AG10803 (cell line): Measurements from ENCODE around the gene MAGI1.

Experiments
- DNase-seq: peaks from one replicate; pipeline ENCODE4 v3.0.0; 2010; ENCODE audit warnings: low read depth
- H3K4me3 ChIP-seq: 2 replicates; pipeline ENCODE4 v1.5.1; 2011; ENCODE audit warnings: mild to moderate bottlenecking, low read length, control low read depth
- TF ChIP-seq, protein P1 (sequence below): conservative IDR thresholded peaks from 2 replicates; pipeline ENCODE4 v1.5.1; 2011; ENCODE audit warnings: mild to moderate bottlenecking, low read length, control low read depth, inconsistent platforms

Gene MAGI1

DNA sequence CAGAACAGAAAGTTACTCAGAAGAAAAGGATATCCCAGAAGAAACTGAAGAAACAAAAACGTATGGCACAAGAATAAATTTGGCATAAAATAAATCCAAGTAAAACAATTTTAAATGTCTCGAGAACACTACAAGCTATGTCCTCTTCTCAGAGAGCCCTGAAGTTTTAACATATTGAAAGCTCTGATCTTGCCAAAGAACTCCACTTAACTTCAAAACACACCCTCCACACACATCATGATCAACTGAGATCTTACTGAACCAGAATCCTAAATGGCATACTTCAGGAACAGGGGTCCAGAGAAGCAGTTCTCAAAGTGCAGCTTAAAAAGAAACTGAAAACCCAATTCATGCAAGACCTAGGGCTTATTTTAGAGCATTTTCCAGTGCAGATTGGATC, 194.3 kb downstream of the MAGI1 start:
- no peak overlapping the region for H3K4me3 ChIP-seq
- TF ChIP-seq, protein P1, sequence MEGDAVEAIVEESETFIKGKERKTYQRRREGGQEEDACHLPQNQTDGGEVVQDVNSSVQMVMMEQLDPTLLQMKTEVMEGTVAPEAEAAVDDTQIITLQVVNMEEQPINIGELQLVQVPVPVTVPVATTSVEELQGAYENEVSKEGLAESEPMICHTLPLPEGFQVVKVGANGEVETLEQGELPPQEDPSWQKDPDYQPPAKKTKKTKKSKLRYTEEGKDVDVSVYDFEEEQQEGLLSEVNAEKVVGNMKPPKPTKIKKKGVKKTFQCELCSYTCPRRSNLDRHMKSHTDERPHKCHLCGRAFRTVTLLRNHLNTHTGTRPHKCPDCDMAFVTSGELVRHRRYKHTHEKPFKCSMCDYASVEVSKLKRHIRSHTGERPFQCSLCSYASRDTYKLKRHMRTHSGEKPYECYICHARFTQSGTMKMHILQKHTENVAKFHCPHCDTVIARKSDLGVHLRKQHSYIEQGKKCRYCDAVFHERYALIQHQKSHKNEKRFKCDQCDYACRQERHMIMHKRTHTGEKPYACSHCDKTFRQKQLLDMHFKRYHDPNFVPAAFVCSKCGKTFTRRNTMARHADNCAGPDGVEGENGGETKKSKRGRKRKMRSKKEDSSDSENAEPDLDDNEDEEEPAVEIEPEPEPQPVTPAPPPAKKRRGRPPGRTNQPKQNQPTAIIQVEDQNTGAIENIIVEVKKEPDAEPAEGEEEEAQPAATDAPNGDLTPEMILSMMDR = no peak
- no peak for DNase-seq

- no peak overlapping the region for H3K4me3 ChIP-seq
- no peak for DNase-seq
- TF ChIP-seq, protein P1 = no peak
Measured at GRCh38 chr3:65843732-65844131, 195.0 kb downstream of the MAGI1 start.

GRCh38 chr3:65837604-65838003, 201.1 kb downstream of the MAGI1 start:
- no peak overlapping the region for H3K4me3 ChIP-seq
- DNase-seq = no peak
- TF ChIP-seq, protein P1 = no peak

GRCh38 chr3:65836047-65836446, 202.7 kb downstream of the MAGI1 start:
- DNase-seq = peak; percentile 30
- H3K4me3 ChIP-seq = no peak overlapping the region
- TF ChIP-seq, protein P1 = no peak

GRCh38 chr3:65833761-65834505, 204.8 kb downstream of the MAGI1 start:
- peak; percentile 74 for DNase-seq

DNA sequence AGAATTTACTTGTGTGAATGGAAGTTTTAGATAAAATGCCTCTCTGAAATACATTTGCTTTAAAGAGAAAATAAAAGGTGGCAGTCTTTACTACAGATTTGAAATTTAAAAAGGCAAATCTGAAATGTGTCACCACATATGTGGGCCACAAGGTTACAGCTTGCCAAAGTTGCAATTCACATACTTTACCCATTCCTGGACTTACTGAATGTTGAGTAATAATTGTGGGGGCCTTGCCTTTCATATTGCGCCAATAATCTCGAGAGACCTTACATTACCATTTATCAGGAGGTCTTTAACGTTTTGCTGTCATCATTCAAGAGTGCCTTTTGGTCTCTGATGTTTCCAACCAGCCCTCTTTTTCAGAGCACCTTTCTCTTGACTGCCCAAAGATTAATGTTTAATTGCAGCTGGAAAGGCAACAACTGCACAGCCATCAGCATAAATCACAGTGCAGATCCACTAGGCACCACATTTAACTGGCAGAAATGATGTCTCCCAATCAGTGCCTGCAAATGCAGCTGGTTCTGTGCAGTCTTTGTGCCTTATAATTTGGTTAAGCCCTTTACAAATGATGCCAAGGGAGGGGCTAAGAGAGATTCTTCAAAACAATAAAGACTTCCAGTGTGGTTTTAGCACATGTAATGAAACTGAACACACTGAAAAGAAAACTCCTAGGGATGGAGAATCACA, 206.8 kb downstream of the MAGI1 start:
- no peak overlapping the region; the same call in 1 of the 2 replicates for H3K4me3 ChIP-seq
- DNase-seq = peak; percentile 90
- TF ChIP-seq, protein P1 = no peak

More at GRCh38 chr3:65833761-65834505, 204.8 kb downstream of the MAGI1 start:
- no peak overlapping the region for H3K4me3 ChIP-seq
- TF ChIP-seq, protein P1 = no peak
